Coronary artery (tissue), 2 donors: ENCODE data around the gene SCT.

Source experiments
- DNase-seq: peaks from one replicate; pipeline ENCODE4 v3.0.0-alpha.2; 2017; ENCODE audit warnings: low spot score
- H3K27ac ChIP-seq, 2 donors: fragments of 200-600 bp; sonication (generic); one replicate each; pipeline ENCODE4 v1.5.1; 2016 to 2019
- H3K4me3 ChIP-seq: fragments of 200-600 bp; sonication (generic); 2 replicates; pipeline ENCODE4 v1.5.1; 2016; ENCODE audit warnings: mild to moderate bottlenecking, moderate library complexity
- CTCF ChIP-seq: fragments of 200-600 bp; sonication (generic); IDR thresholded peaks from one replicate; pipeline ENCODE4 v1.5.1; 2019; ENCODE audit warnings: antibody characterized with exemption

Gene SCT

GRCh38 chr11:609341-609811, 17.6 kb downstream of the SCT start:
- DNase-seq = no peak
- Histone ChIP-seq H3K4me3 (no peak overlapping the region), H3K27ac (no peak overlapping the region)
- TF ChIP-seq CTCF = no peak

GRCh38 chr11:608791-609251, 18.2 kb downstream of the SCT start:
- H3K4me3 ChIP-seq = no peak overlapping the region
- no peak for DNase-seq
- TF ChIP-seq CTCF = no peak
- H3K27ac ChIP-seq = no peak overlapping the region

GRCh38 chr11:607971-608659, 18.9 kb downstream of the SCT start:
- TF ChIP-seq CTCF = no peak
- H3K27ac ChIP-seq = no peak overlapping the region
- no peak for DNase-seq
- no peak overlapping the region for H3K4me3 ChIP-seq

- no peak for DNase-seq
- Histone ChIP-seq H3K4me3 (no peak overlapping the region), H3K27ac (no peak overlapping the region)
- no peak for TF ChIP-seq CTCF
Measured at GRCh38 chr11:607020-607780, 19.8 kb downstream of the SCT start.

- peak overlapping the region in 1 of 2 donors; percentile 40 for H3K27ac ChIP-seq
- no peak for DNase-seq
- no peak overlapping the region for H3K4me3 ChIP-seq
- TF ChIP-seq CTCF = no peak
Measured at GRCh38 chr11:606245-606644, 20.7 kb downstream of the SCT start.

- Histone ChIP-seq H3K27ac (peak overlapping the region in 1 of 2 donors; percentile 40), H3K4me3 (no peak overlapping the region)
- no peak for DNase-seq
- TF ChIP-seq CTCF = no peak
Measured at GRCh38 chr11:605286-606129, 21.5 kb downstream of the SCT start.
